ENCODE data around the gene EYA4. TPM values are rescaled to one million over a fixed set of nuclear protein-coding genes. Genes with fewer than 3 reads are reported as not detected.

EYA4 gene
- total and polyA plus RNA-seq, 2 of the 4 experiments (the other 2 are of a cell fraction) = 5.7 to 11.1 TPM

DNA sequence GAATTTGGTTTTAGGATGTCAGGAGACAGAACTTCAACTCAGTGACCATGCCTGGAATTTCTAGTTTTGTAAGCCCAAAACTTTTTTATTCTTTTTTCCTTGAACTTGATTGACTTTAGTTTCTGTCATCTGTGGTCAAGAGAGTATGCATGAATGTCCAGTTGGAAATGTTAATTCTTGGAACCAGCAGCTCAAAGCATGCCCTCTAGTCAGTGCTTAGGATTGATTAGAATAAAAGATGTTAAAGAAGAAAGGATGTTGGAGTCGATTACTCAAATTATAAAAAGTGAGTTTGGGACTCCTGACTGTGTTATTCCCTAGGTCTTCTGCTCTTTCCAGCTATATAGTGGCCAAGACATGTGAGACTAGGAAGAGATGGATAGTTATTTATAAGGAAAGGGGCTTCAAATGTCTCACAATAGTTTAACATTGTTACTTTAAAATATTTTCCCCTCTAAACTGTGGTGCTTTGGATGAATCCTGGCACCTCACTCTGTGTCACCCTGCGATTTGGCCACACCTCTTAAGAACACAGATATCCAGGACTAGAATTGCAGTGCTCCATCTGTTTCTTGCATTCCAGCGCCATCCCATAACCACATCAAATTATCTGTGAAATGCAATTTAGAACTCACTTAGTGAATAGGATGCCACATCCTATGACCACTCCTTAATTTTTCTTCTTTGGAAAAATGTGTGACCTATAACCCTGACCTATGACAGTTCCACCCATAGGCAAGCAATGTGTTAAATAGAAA lies 298.5 kb downstream of the EYA4 start:
- Histone ChIP-seq H2BK15ac (ENCODE audit: low read depth, low read length) (no peak overlapping the region), H2AFZ (replicated peaks; ENCODE audit: low read length, poor library complexity) (no peak overlapping the region), H3K4me3 (ENCODE audit: insufficient read depth, low read depth, low read length) (no peak overlapping the region), H3K79me1 (ENCODE audit: low read depth in 1 of 2, low read length in 2 of 2) (no peaks in the 10 kb centered on the region), H3K9me3 (ENCODE audit: control insufficient read depth, insufficient read depth, low read length) (no peaks in the 10 kb centered on the region), H2AK9ac (replicated peaks; ENCODE audit: low read depth, low read length, poor library complexity) (no peak overlapping the region), H3K4ac (ENCODE audit: low read depth, low read length) (no peak overlapping the region), H4K20me1 (ENCODE audit: insufficient read depth, low read length) (no peaks in the 10 kb centered on the region), H3K4me1 (ENCODE audit: control insufficient read depth, insufficient read depth, low read length) (peaks cover 5% of the 10 kb centered on the region), H4K91ac (ENCODE audit: insufficient read depth, low read depth, low read length) (no peak overlapping the region), H3K27ac (ENCODE audit: insufficient read depth, low read length) (no peak overlapping the region), H3K4me2 (ENCODE audit: low read depth, low read length) (no peak overlapping the region), H3K14ac (replicated peaks; ENCODE audit: low read depth, low read length) (no peak overlapping the region), H2AK5ac (ENCODE audit: low read depth, low read length) (no peak overlapping the region), H2BK20ac (ENCODE audit: low read depth, low read length) (no peak overlapping the region), H3K36me3 (ENCODE audit: control insufficient read depth, insufficient read depth, low read length) (no peaks in the 10 kb centered on the region), H3K27me3 (ENCODE audit: control insufficient read depth, insufficient read depth, low read length) (no peaks in the 10 kb centered on the region), H3K23ac (ENCODE audit: low read depth, low read length) (no peak overlapping the region), H3K56ac (ENCODE audit: extremely low read depth, insufficient read depth, low read length) (no peak overlapping the region), H2BK5ac (ENCODE audit: low read depth, low read length, poor library complexity, severe bottlenecking) (no peak overlapping the region), H3K9ac (ENCODE audit: low read depth, low read length) (no peak overlapping the region), H4K5ac (ENCODE audit: low read depth, low read length) (no peak overlapping the region), H4K8ac (ENCODE audit: low read depth in 2 of 2, low read length in 2 of 2) (no peak overlapping the region), H3K18ac (ENCODE audit: low read depth, low read length) (0 out of 2 replicates have a peak overlapping the region, but pooled peaks have one; percentile 46), H3K9me1 (ENCODE audit: insufficient read depth, low read length) (peaks cover 6% of the 10 kb centered on the region; the same call in 1 of the 2 replicates), H2BK120ac (ENCODE audit: low read depth, low read length) (no peak overlapping the region)
- BruUV-seq (replicated peaks) = no TSS peak
- in situ Hi-C loops (cut with MboI; ENCODE audit: low sequenced_read_pairs) = no loop called here
- no CpG with 5 or more reads among the region's 3 CpGs for WGBS, 2 experiments (ENCODE audit: extremely low coverage in 2 of 2, insufficient read length in 1 of 2)
- dilution Hi-C loops (cut with HindIII; ENCODE audit: low sequenced_read_pairs, unreplicated experiment) = no loop called here
- POLR2A ChIA-PET (ENCODE audit: unreplicated experiment) = no interaction called here
- CTCF ChIA-PET = no interaction called here
- intact Hi-C loops (cut with micrococcal nuclease) = no loop called here
- TF ChIP-seq FOS (IDR thresholded peaks at IDR 0.05; ENCODE audit: low read depth, low read length) (no peak), MAZ (IDR thresholded peaks at IDR 0.05; ENCODE audit: borderline replicate concordance, low read depth, low read length) (no peak), BHLHE40 (IDR thresholded peaks at IDR 0.05; ENCODE audit: low read depth, low read length) (no peak), MXI1 (IDR thresholded peaks at IDR 0.05; ENCODE audit: borderline replicate concordance, low read depth, low read length) (no peak), POLR2A (IDR thresholded peaks at IDR 0.05; ENCODE audit: low read depth, low read length) (no peak), CHD1 (IDR thresholded peaks at IDR 0.05; ENCODE audit: low read depth, low read length) (no peak), RCOR1 (IDR thresholded peaks at IDR 0.05; ENCODE audit: insufficient replicate concordance, low read length) (no peak), MAFK (IDR thresholded peaks at IDR 0.05; ENCODE audit: low read depth, low read length) (no peak), RAD21 (IDR thresholded peaks at IDR 0.05; ENCODE audit: low read length) (no peak), USF2 (IDR thresholded peaks at IDR 0.05; ENCODE audit: low read depth, low read length) (no peak), CEBPB (IDR thresholded peaks at IDR 0.05; ENCODE audit: low read depth, low read length) (no peak), NFE2L2 (IDR thresholded peaks at IDR 0.05; ENCODE audit: low read depth, low read length) (no peak), RFX5 (IDR thresholded peaks at IDR 0.05; ENCODE audit: low read depth, low read length) (no peak)
- TF ChIP-seq, protein P1, sequence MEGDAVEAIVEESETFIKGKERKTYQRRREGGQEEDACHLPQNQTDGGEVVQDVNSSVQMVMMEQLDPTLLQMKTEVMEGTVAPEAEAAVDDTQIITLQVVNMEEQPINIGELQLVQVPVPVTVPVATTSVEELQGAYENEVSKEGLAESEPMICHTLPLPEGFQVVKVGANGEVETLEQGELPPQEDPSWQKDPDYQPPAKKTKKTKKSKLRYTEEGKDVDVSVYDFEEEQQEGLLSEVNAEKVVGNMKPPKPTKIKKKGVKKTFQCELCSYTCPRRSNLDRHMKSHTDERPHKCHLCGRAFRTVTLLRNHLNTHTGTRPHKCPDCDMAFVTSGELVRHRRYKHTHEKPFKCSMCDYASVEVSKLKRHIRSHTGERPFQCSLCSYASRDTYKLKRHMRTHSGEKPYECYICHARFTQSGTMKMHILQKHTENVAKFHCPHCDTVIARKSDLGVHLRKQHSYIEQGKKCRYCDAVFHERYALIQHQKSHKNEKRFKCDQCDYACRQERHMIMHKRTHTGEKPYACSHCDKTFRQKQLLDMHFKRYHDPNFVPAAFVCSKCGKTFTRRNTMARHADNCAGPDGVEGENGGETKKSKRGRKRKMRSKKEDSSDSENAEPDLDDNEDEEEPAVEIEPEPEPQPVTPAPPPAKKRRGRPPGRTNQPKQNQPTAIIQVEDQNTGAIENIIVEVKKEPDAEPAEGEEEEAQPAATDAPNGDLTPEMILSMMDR (conservative IDR thresholded peaks at IDR 0.05; ENCODE audit: low read depth, low read length) = no peak
- TF ChIP-seq, protein P2, sequence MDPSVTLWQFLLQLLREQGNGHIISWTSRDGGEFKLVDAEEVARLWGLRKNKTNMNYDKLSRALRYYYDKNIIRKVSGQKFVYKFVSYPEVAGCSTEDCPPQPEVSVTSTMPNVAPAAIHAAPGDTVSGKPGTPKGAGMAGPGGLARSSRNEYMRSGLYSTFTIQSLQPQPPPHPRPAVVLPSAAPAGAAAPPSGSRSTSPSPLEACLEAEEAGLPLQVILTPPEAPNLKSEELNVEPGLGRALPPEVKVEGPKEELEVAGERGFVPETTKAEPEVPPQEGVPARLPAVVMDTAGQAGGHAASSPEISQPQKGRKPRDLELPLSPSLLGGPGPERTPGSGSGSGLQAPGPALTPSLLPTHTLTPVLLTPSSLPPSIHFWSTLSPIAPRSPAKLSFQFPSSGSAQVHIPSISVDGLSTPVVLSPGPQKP (IDR thresholded peaks at IDR 0.05; ENCODE audit: borderline replicate concordance, low read depth, low read length) = no peak
- ATAC-seq (ENCODE audit: low read depth) (no peak), DNase-seq (no peak)

All from IMR-90 (cell line).